ENCODE data around the gene SRGAP3.

The SRGAP3 gene

DNA sequence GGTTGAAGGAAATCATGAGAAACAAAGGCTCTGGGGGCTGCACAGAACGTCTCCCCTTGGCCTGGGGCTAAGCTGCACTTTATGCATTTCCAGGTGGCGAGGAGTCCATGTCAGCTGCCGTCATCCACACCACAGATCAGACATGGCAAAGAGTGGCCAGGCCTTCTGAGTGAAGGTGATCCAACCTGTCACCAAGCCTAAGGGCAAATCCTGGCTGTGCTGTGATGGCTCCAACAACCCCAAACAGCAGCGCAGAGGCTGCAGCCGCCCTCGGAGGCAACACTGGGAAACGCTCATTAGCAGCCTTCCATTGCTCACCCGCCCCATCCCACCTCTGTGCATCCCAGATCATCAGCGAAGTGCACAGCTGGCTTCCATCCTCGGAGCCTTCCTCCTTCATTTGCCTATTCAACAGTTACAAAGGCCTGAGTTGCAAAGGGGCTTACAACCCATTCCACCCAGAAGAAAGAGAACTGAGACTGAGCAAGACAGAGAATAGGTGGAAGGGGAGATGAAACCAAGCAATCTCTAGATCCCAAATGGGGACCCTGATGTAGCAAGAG is 55.7 kb downstream of the SRGAP3 start (continued):
- no peak for TF ChIP-seq PRDM2 (tag by site-specific recombination; IDR thresholded peaks at IDR 0.05; ENCODE audit: borderline replicate concordance)
- TF ChIP-seq ZSCAN4 (tag by site-specific recombination; IDR thresholded peaks at IDR 0.05): no peak

- ChIA-PET POLR2A (no interaction called here), CTCF (interaction anchor here (1.0 kb wide), 1 partner anchor 206 kb away, joined by 4 read pairs; no protein-coding TSS in a partner anchor)
- H3K9me3 ChIP-seq (ENCODE audit: control insufficient read depth, insufficient read depth, low read depth, low read length): no peaks in the 10 kb centered on the region
- no peak for TF ChIP-seq PRDM6 (tag by site-specific recombination; IDR thresholded peaks at IDR 0.05)
- TF ChIP-seq ZNF416 (tag by site-specific recombination; IDR thresholded peaks at IDR 0.05): no peak
- no peak for TF ChIP-seq ZSCAN4 (tag by site-specific recombination; IDR thresholded peaks at IDR 0.05)
- no peak for TF ChIP-seq SP3 (tag by site-specific recombination; IDR thresholded peaks at IDR 0.05)
- TF ChIP-seq, protein P1, sequence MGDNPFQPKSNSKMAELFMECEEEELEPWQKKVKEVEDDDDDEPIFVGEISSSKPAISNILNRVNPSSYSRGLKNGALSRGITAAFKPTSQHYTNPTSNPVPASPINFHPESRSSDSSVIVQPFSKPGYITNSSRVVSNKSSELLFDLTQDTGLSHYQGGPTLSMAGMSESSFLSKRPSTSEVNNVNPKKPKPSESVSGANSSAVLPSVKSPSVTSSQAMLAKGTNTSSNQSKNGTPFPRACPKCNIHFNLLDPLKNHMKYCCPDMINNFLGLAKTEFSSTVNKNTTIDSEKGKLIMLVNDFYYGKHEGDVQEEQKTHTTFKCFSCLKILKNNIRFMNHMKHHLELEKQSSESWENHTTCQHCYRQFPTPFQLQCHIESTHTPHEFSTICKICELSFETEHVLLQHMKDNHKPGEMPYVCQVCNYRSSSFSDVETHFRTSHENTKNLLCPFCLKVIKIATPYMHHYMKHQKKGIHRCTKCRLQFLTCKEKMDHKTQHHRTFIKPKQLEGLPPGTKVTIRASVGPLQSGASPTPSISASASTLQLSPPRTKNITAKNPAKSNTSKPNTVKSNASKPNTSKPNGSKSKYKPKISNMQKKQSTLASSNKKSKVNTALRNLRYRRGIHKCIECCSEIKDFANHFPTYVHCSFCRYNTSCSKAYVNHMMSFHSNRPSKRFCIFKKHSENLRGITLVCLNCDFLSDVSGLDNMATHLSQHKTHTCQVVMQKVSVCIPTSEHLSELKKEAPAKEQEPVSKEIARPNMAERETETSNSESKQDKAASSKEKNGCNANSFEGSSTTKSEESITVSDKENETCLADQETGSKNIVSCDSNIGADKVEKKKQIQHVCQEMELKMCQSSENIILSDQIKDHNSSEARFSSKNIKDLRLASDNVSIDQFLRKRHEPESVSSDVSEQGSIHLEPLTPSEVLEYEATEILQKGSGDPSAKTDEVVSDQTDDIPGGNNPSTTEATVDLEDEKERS (tag by site-specific recombination; IDR thresholded peaks at IDR 0.05): no peak
- no peak overlapping the region; the same call in 1 of the 2 replicates for H3K27ac ChIP-seq (ENCODE audit: extremely low read depth, low read depth, low read length)
- peaks cover 24% of the 10 kb centered on the region for H3K4me1 ChIP-seq (ENCODE audit: control insufficient read depth, insufficient read depth, low read length)
- H3K4me3 ChIP-seq (ENCODE audit: low read depth, low read length): no peak overlapping the region
- H3K36me3 ChIP-seq (ENCODE audit: control insufficient read depth in 2 of 2, insufficient read depth in 1 of 2, low read length in 2 of 2): no peaks in the 10 kb centered on the region
Observed at GRCh38 chr3:9193211-9193610, 56.2 kb downstream of the SRGAP3 start.
